GM12891 (cell line): ENCODE measurements around the gene GRK1.

Source experiments
- PAX5 ChIP-seq: IDR thresholded peaks from 2 replicates; pipeline ENCODE4 v1.6.1; 2011; ENCODE audit warnings: low read length, moderate library complexity, mild to moderate bottlenecking; ENCODE audit not compliant: insufficient read depth, severe bottlenecking
- POLR2A ChIP-seq: IDR thresholded peaks from 2 replicates; pipeline ENCODE4 v1.6.1; 2011; ENCODE audit warnings: low read depth, low read length, control low read depth
- POLR2AphosphoS5 ChIP-seq: IDR thresholded peaks from 2 replicates; pipeline ENCODE4 v1.6.1; 2011; ENCODE audit warnings: low read depth, low read length, control low read depth
- POU2F2 ChIP-seq: IDR thresholded peaks from 2 replicates; pipeline ENCODE4 v1.6.1; 2011; ENCODE audit warnings: low read depth, mild to moderate bottlenecking, control low read depth, low read length, moderate library complexity
- SPI1 ChIP-seq: IDR thresholded peaks from 2 replicates; pipeline ENCODE4 v1.6.1; 2011; ENCODE audit warnings: low read depth, low read length, control low read depth
- TAF1 ChIP-seq: IDR thresholded peaks from 2 replicates; pipeline ENCODE4 v1.6.1; 2011; ENCODE audit warnings: low read depth, low read length, control low read depth

- TF ChIP-seq SPI1: no peak
- TF ChIP-seq POLR2A: no peak
- no peak for TF ChIP-seq TAF1
- TF ChIP-seq POLR2AphosphoS5: no peak
- no peak for TF ChIP-seq POU2F2
- no peak for TF ChIP-seq PAX5
Observed at GRCh38 chr13:113783200-113783881, 116.3 kb downstream of the GRK1 start.
